Subcutaneous abdominal adipose tissue (tissue), 5 donors: ENCODE measurements around the gene ABCA2.

ENCODE experiments used
- H3K27ac ChIP-seq: one replicate; pipeline ENCODE4 v1.7.0; 2013; ENCODE audit warnings: low read depth, mild to moderate bottlenecking, inconsistent platforms, low read length, moderate library complexity
- H3K27me3 ChIP-seq, 5 donors: one replicate each; pipeline ENCODE4 v1.7.0; 2013; ENCODE audit warnings: low read length in 5 of 5, inconsistent platforms in 1 of 5; ENCODE audit not compliant: control insufficient read depth in 5 of 5, insufficient read depth in 4 of 5
- H3K36me3 ChIP-seq, 5 donors: one replicate each; pipeline ENCODE4 v1.7.0; 2013; ENCODE audit warnings: low read length in 5 of 5; ENCODE audit not compliant: control insufficient read depth in 5 of 5, insufficient read depth in 5 of 5
- H3K4me1 ChIP-seq, 5 donors: one replicate each; pipeline ENCODE4 v1.7.0; 2013; ENCODE audit warnings: low read length in 5 of 5, mild to moderate bottlenecking in 3 of 5, moderate library complexity in 1 of 5; ENCODE audit not compliant: control insufficient read depth in 5 of 5, insufficient read depth in 5 of 5
- H3K4me3 ChIP-seq, 5 donors: one replicate each; pipeline ENCODE4 v1.7.0; 2013; ENCODE audit warnings: low read length in 5 of 5, low read depth in 1 of 5
- H3K9ac ChIP-seq, 5 donors: one replicate each; pipeline ENCODE4 v1.7.0; 2013; ENCODE audit warnings: low read length in 5 of 5, mild to moderate bottlenecking in 4 of 5, moderate library complexity in 3 of 5
- H3K9me3 ChIP-seq, 5 donors: one replicate each; pipeline ENCODE4 v1.7.0; 2013; ENCODE audit warnings: low read length in 5 of 5; ENCODE audit not compliant: control insufficient read depth in 5 of 5
- donor health status: healthy.
- donor health status: healthy.
- donor health status: healthy.
- donor health status: healthy.
- donor health status: healthy.

ABCA2 gene

DNA sequence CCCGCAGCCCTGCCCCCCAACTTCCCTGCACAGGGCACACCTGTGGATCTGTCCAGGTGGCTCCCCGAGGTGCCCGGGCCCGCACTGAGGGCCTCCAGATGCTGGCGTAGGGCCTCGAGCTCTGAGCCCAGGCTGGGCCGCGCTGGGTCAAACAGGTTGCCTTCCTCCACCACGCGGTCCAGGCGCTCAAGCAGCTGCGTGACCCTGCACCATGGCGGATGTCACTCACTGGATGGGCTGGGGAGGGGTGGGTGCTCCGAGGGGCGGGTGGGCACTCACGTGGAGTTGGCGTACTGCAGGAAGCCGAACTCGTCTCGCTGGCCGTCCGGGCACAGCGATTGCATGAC lies 5.4 kb downstream of the ABCA2 start:
- H3K27ac ChIP-seq: no peak overlapping the region

DNA sequence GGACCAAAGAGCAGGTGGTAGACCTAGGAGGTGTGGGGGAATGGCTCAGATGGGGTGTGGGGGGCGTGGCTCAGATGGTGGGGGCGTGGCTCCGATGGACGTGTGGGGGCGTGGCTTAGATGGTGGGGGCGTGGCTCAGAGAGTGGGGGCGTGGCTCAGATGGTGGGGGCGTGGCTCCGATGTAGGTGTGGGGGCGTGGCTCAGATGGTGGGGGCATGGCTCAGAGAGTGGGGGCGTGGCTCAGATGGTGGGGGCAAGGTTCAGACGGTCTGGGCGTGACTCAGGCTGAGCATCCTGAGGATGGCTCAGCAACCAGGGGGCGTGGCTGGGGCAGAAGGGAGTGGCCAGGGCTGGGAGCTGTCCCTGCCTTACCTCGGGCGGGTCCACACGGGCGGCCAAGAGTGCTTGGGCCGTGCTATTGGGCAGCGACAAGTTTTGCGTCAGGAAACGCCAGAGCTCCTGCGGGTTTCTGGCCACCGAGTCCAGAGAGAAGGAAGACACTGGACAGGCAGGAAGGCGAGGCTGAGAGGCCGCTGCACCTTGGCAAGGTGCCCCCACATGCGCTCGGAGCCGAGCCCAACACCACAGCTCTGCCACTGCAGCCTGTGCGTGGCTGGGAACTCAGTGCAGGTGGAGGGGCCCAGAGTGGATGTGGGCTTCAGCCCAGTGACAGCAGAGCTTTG lies 5.9 kb downstream of the ABCA2 start:
- no peak overlapping the region for H3K9ac ChIP-seq
- no peak overlapping the region for H3K4me3 ChIP-seq
- peaks cover 0 to 35% (median 18%) of the 10 kb centered on the region in 5 donors for H3K36me3 ChIP-seq
- no peak overlapping the region for H3K27ac ChIP-seq
- H3K4me1 ChIP-seq: peaks cover 2 to 44% (median 32%) of the 10 kb centered on the region in 5 donors
- H3K9me3 ChIP-seq: no peaks in the 10 kb centered on the region
- H3K27me3 ChIP-seq: no peaks in the 10 kb centered on the region

More for the DNA sequence above, 5.4 kb downstream of the ABCA2 start:
- Histone ChIP-seq H3K4me3 (no peak overlapping the region), H3K4me1 (peaks cover 4 to 49% (median 37%) of the 10 kb centered on the region in 5 donors), H3K9ac (no peak overlapping the region), H3K27me3 (no peaks in the 10 kb centered on the region), H3K9me3 (no peaks in the 10 kb centered on the region), H3K36me3 (peaks cover 0 to 30% (median 13%) of the 10 kb centered on the region in 5 donors)

DNA sequence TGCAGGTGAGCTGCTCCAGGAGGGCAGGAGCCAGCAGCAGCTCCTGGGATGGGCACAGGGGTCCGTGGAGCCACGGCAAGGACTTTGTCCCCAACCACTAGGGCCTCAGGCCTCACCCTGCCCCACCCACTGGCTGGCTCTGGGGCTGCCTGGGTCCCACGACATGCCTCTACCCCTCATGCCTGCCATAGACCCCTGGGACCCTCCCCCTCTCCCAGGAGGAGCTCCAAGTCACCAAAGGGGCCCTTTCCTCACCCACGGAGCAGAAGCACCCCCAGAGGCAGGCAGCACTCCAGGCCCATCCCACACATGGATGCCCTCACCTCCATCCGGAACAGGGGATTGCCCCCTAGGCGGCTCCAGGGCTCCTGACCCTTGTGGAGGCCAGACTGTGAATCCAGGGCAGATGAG lies 6.5 kb downstream of the ABCA2 start:
- Histone ChIP-seq H3K4me3 (no peak overlapping the region), H3K27me3 (no peaks in the 10 kb centered on the region), H3K36me3 (peaks cover 0 to 40% (median 23%) of the 10 kb centered on the region in 5 donors), H3K27ac (no peak overlapping the region), H3K4me1 (peaks cover 0 to 39% (median 27%) of the 10 kb centered on the region in 5 donors), H3K9ac (no peak overlapping the region), H3K9me3 (no peaks in the 10 kb centered on the region)

DNA sequence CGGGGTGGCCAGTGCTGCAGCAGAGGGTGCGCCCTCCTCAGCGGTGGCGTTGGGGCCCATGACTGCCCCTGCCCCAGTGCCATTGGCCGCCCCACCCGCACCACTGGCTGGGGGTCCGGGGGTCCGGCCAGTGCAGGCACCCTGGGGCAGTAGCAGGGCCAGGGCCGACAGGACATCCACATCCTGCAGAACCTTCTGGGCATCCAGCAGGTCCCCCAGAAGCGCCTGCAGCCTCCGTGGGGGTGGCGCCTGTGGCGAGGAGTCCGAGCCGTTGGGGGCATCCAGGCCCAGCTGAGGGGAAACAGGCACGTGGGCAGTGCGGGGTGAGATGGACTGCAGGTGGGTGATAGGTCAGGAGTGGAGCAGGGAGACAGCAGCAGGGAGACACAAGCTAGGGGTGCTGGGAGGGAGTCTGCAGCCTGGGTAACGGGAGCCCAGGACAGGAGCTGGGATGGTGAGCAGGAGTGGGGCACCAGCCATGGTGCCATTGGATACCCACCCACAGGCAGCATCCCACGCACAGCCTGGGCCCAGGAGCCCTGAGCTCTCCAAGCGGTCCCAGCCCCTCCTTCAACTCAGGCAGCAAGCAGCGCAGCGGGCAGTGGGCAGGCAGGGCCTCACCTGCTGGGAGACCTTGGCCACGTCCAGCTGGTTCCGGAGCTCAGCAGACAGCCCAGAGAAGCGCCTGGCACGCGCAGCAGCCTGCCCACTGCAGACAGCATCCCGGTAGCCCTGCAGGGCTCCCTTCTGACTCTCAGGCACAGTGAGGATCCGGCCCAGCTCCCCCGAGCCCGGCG lies 7.1 kb downstream of the ABCA2 start:
- H3K9me3 ChIP-seq: no peaks in the 10 kb centered on the region
- H3K27ac ChIP-seq: no peak overlapping the region
- peaks cover 0 to 33% (median 20%) of the 10 kb centered on the region in 5 donors for H3K4me1 ChIP-seq
- no peak overlapping the region for H3K4me3 ChIP-seq
- H3K27me3 ChIP-seq: no peaks in the 10 kb centered on the region
- peaks cover 0 to 47% (median 28%) of the 10 kb centered on the region in 5 donors for H3K36me3 ChIP-seq
- H3K9ac ChIP-seq: no peak overlapping the region

DNA sequence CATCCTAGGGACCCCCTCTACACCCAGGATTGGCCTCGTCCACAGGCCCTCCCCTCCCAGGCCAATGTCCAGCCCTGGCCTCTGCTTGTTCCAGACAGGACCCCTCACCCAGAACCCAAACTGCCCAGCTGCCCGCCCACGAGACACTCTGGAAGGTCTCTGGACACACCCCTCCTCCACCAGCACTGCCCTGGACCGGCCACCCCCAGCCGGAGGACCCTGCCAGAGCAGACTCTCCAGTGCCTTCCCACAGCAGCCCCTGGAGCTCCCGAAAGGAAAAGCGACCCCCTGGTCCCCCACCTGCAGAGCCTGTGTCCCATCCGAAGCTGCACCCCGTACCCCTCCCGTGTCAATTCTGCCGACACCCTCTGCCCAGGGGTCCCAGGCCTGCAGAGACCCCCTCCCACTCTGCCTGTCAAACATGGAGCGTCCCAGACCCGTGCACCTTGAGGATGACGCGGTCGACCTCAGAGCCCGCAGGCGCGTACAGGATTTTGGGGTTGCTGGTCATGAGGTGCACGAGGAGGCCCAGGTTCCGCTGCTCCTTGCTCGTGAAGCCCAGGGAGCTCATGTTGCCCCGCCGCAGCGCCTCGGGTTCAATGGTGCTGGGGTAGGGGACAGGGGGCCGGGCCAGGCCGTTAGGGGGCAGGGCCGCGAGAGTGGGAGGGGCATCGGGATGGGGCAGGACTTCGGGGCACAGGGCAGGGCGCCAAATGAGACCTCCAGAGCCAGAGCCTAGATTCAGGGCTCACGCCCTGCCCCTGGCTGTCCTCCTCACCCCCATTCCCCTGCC lies 8.0 kb downstream of the ABCA2 start:
- H3K27me3 ChIP-seq: no peaks in the 10 kb centered on the region
- peaks cover 0 to 24% (median 12%) of the 10 kb centered on the region in 5 donors for H3K4me1 ChIP-seq
- H3K27ac ChIP-seq: no peak overlapping the region
- H3K9me3 ChIP-seq: no peaks in the 10 kb centered on the region
- H3K4me3 ChIP-seq: no peak overlapping the region
- peaks cover 0 to 55% (median 36%) of the 10 kb centered on the region in 5 donors for H3K36me3 ChIP-seq
- no peak overlapping the region for H3K9ac ChIP-seq

DNA sequence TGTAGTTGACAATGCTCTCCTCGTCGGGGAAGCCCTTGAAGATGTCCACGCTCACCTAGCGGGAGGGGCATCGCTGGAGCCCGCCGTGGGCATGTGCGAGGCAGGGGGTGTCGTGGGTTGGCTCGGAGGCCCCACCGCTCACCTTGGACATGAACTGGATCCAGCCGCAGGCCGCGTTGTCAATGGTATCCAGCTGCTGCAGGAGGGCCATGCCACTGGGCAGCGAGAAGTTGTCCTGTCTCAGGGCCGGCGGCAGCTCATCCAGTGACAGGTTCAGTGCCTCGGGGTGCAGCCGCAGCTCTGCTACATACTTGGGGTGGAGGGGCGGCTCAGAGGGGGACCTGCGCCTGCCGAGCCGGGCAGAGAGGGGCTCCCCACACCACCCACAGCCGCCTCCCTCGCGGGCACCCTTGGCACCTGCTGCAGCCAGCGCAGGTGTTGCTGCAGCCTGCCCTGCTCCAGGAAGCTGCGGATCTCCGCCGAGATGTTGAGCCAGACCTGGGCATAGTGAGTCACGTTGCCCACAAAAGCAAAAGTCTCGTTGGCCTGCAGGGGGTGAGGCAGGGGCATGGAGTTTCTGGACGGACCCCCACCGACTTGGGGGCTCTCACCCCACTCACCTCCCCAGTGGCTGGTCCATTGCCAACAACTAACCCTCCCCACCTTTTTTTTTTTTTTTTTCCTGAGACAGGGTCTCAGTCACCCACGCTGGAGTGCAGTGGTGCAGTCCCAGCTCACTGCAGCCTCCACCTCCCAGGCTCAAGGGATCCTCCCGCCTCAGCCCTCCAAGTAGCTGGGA lies 9.1 kb downstream of the ABCA2 start:
- Histone ChIP-seq H3K4me1 (peaks cover 0 to 16% (median 11%) of the 10 kb centered on the region in 5 donors), H3K9ac (no peak overlapping the region), H3K36me3 (peaks cover 0 to 66% (median 46%) of the 10 kb centered on the region in 5 donors), H3K27ac (no peak overlapping the region), H3K27me3 (no peaks in the 10 kb centered on the region), H3K4me3 (no peak overlapping the region), H3K9me3 (no peaks in the 10 kb centered on the region)

DNA sequence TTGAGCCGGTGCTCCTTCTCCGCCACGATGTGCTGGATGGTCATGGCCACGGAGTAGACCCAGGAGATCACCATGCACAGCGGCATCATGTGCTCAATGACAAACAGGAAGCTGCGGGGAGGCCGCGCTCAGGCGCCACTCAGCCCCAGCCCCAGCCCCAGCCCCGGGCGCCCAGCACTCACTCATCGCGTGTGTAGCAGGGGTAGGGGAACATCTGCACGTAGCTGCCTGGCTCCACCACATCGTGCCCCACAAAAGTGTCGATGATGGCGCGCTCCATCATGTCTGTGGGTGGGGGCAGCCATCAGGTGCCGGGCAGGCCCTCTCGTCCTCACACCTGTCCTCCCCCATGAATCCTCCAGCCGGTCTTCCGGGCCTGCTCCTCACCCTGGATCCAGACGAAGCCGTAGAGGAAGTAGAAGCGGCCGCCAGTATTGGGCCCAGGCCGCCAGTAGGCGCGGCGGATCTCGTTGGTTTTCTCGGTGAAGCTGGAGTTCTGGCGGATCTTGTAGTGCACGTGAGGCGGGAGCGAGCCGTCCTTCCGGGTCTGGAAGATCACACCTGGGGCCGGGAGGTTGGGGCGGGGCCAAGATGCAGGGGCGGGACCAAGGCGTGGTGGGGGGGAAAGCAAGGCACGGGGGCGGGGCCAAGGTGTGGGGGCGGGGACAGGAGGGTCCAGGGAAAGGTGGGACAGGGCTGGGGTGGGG lies 10.1 kb downstream of the ABCA2 start:
- Histone ChIP-seq H3K27me3 (no peaks in the 10 kb centered on the region), H3K36me3 (peaks cover 0 to 74% (median 50%) of the 10 kb centered on the region in 5 donors), H3K9ac (no peak overlapping the region), H3K4me1 (peaks cover 0 to 6% (median 2%) of the 10 kb centered on the region in 5 donors), H3K4me3 (no peak overlapping the region), H3K27ac (no peak overlapping the region), H3K9me3 (no peaks in the 10 kb centered on the region)

DNA sequence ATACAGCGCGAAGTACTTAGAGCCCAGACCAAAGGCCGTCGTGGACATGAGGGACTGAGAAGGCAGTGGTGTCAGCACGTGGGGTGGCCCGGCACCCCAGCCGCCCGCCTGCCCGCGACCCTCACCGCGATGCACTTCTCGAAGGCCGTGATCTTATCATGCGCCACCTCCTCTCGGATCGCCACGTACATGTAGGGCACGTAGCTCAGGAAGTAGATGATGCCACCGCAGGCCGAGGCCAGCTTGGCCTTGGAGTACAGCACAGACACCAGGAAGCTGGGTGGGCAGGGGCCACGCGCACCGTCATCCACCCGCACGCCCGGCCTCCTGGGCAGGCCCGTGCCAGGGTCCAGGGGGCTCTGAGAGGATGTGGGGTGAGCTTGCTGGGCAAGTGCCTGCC lies 11.0 kb downstream of the ABCA2 start:
- Histone ChIP-seq H3K9ac (no peak overlapping the region), H3K4me1 (no peaks in the 10 kb centered on the region), H3K27ac (no peak overlapping the region), H3K4me3 (no peak overlapping the region), H3K27me3 (no peaks in the 10 kb centered on the region), H3K9me3 (no peaks in the 10 kb centered on the region), H3K36me3 (peaks cover 0 to 79% (median 59%) of the 10 kb centered on the region in 5 donors)

DNA sequence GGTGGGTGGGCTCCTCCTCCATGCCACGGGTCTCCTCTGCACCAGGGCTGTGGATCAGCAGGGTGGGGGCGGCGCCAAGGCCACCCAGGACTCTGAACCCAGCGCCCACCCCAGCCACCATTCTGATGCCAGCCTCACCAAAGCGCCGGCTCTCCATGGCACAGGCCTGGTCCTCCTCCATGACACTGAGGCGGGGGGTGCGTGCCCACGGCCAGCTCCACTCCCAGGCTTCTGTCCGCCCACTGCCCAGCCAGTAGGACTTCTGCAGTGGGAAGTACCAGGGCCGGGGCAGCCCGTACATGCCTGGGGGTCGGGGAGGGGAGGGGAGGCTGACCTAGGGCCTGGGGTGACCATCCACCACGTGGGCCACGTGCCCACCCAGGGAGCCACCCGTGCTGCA lies 11.6 kb downstream of the ABCA2 start:
- no peak overlapping the region for H3K27ac ChIP-seq
- H3K27me3 ChIP-seq: no peaks in the 10 kb centered on the region
- H3K4me1 ChIP-seq: no peaks in the 10 kb centered on the region
- H3K9me3 ChIP-seq: no peaks in the 10 kb centered on the region
- no peak overlapping the region for H3K4me3 ChIP-seq
- peaks cover 0 to 85% (median 64%) of the 10 kb centered on the region in 5 donors for H3K36me3 ChIP-seq
- H3K9ac ChIP-seq: no peak overlapping the region
